ENCODE measurements around the gene FOXP1. TPM values are rescaled to one million over a fixed set of nuclear protein-coding genes. Genes with fewer than 3 reads are reported as not detected.

The FOXP1 gene
- total RNA-seq, 1 donor from 2014 or later: 107 TPM

GRCh38 chr3:71542521-71543370 is 40.8 kb downstream of the FOXP1 start:
- Histone ChIP-seq H3K4me1 (ENCODE audit: insufficient read depth, low read length) (peaks cover 37% of the 10 kb centered on the region), H3K9ac (ENCODE audit: low read length) (peak overlapping the region; percentile 48), H3K9me3 (ENCODE audit: insufficient read depth, low read depth, low read length) (no peaks in the 10 kb centered on the region), H3K79me2 (ENCODE audit: insufficient read depth, low read length) (peaks cover 74% of the 10 kb centered on the region), H3K4me2 (ENCODE audit: low read length) (peak overlapping the region; percentile 71), H3K27me3 (ENCODE audit: insufficient read depth, low read length) (no peaks in the 10 kb centered on the region), H3K4me3 (ENCODE audit: insufficient read depth, low read depth, low read length) (peak overlapping the region; percentile 3), H4K20me1 (ENCODE audit: insufficient read depth, low read length) (peaks cover 6% of the 10 kb centered on the region), H2AFZ (ENCODE audit: low read depth, low read length) (peak overlapping the region; percentile 16), H3K36me3 (ENCODE audit: insufficient read depth, low read length) (peaks cover 5% of the 10 kb centered on the region), H3K27ac (ENCODE audit: low read depth, low read length) (peak overlapping the region; percentile 60)
- Mint-ChIP-seq H3K27me3 (ENCODE audit: low read depth, unreplicated experiment) (no peaks in the 10 kb centered on the region), H3K36me3 (ENCODE audit: low read depth, unreplicated experiment) (peaks cover 8% of the 10 kb centered on the region), H3K4me1 (ENCODE audit: low read depth, unreplicated experiment) (peaks cover 50% of the 10 kb centered on the region), H3K4me3 (ENCODE audit: unreplicated experiment) (peak overlapping the region; percentile 29), H3K9me3 (ENCODE audit: unreplicated experiment) (no peaks in the 10 kb centered on the region), H3K27ac (ENCODE audit: unreplicated experiment) (peak overlapping the region; percentile 97)
- peak; percentile 97 for FAIRE-seq
- no peak for TF ChIP-seq EZH2 (IDR thresholded peaks at IDR 0.05; ENCODE audit: insufficient read depth, low read length)
- TF ChIP-seq, protein P1, sequence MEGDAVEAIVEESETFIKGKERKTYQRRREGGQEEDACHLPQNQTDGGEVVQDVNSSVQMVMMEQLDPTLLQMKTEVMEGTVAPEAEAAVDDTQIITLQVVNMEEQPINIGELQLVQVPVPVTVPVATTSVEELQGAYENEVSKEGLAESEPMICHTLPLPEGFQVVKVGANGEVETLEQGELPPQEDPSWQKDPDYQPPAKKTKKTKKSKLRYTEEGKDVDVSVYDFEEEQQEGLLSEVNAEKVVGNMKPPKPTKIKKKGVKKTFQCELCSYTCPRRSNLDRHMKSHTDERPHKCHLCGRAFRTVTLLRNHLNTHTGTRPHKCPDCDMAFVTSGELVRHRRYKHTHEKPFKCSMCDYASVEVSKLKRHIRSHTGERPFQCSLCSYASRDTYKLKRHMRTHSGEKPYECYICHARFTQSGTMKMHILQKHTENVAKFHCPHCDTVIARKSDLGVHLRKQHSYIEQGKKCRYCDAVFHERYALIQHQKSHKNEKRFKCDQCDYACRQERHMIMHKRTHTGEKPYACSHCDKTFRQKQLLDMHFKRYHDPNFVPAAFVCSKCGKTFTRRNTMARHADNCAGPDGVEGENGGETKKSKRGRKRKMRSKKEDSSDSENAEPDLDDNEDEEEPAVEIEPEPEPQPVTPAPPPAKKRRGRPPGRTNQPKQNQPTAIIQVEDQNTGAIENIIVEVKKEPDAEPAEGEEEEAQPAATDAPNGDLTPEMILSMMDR (IDR thresholded peaks at IDR 0.05; ENCODE audit: insufficient read depth, low read depth, low read length): no peak
- peak; percentile 94 for DNase-seq (ENCODE audit: low read depth)

DNA sequence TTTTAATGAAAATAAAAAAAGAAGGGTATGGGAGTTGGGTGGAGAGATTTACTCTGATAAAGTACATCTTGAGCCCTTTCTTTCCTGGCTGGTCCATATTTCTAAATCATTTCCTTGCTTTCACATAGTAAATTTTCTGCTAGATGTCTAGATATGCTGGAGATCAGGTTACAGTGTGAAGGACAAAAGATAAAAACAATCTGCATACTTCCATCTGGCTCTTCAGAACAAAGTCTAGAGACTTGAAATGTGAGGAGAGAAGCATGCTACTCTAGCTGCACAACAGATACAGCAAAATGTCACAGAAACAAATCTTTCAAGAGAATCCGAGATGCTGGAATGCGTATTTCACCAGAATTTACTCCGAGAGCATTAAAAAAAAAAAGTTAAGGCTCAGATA is 42.2 kb downstream of the FOXP1 start:
- no peaks in the 10 kb centered on the region for H3K9me3 ChIP-seq (ENCODE audit: insufficient read depth, low read depth, low read length)
- Mint-ChIP-seq H3K27me3 (ENCODE audit: low read depth, unreplicated experiment) (no peaks in the 10 kb centered on the region), H3K9me3 (ENCODE audit: unreplicated experiment) (no peaks in the 10 kb centered on the region), H3K4me1 (ENCODE audit: low read depth, unreplicated experiment) (peaks cover 58% of the 10 kb centered on the region), H3K27ac (ENCODE audit: unreplicated experiment) (peak overlapping the region; percentile 1), H3K36me3 (ENCODE audit: low read depth, unreplicated experiment) (peaks cover 2% of the 10 kb centered on the region), H3K4me3 (ENCODE audit: unreplicated experiment) (no peak overlapping the region)
- H3K36me3 ChIP-seq (ENCODE audit: insufficient read depth, low read length): peaks cover 1% of the 10 kb centered on the region
- DNase-seq (ENCODE audit: low read depth) (no peak), FAIRE-seq (peak; percentile 84)
- H3K79me2 ChIP-seq (ENCODE audit: insufficient read depth, low read length): peaks cover 59% of the 10 kb centered on the region
- peak overlapping the region; percentile 20 for H3K4me2 ChIP-seq (ENCODE audit: low read length)
- H3K27ac ChIP-seq (ENCODE audit: low read depth, low read length): peak overlapping the region; percentile 29
- peaks cover 51% of the 10 kb centered on the region for H3K4me1 ChIP-seq (ENCODE audit: insufficient read depth, low read length)
- no peaks in the 10 kb centered on the region for H4K20me1 ChIP-seq (ENCODE audit: insufficient read depth, low read length)
- no peak for TF ChIP-seq EZH2 (IDR thresholded peaks at IDR 0.05; ENCODE audit: insufficient read depth, low read length)
- TF ChIP-seq, protein P1 (IDR thresholded peaks at IDR 0.05; ENCODE audit: insufficient read depth, low read depth, low read length): no peak
- no peak overlapping the region for H3K9ac ChIP-seq (ENCODE audit: low read length)
- no peak overlapping the region for H2AFZ ChIP-seq (ENCODE audit: low read depth, low read length)
- no peaks in the 10 kb centered on the region for H3K27me3 ChIP-seq (ENCODE audit: insufficient read depth, low read length)
- no peak overlapping the region for H3K4me3 ChIP-seq (ENCODE audit: insufficient read depth, low read depth, low read length)

GRCh38 chr3:71537211-71537611 is 46.3 kb downstream of the FOXP1 start:
- Mint-ChIP-seq H3K36me3 (ENCODE audit: low read depth, unreplicated experiment) (peaks cover 17% of the 10 kb centered on the region), H3K27me3 (ENCODE audit: low read depth, unreplicated experiment) (no peaks in the 10 kb centered on the region), H3K4me3 (ENCODE audit: unreplicated experiment) (peak overlapping the region; percentile 2), H3K4me1 (ENCODE audit: low read depth, unreplicated experiment) (peaks cover 70% of the 10 kb centered on the region), H3K27ac (ENCODE audit: unreplicated experiment) (peak overlapping the region; percentile 96), H3K9me3 (ENCODE audit: unreplicated experiment) (no peaks in the 10 kb centered on the region)
- peak; percentile 99 for DNase-seq (ENCODE audit: low read depth)
- Histone ChIP-seq H3K4me3 (ENCODE audit: insufficient read depth, low read depth, low read length) (no peak overlapping the region), H3K36me3 (ENCODE audit: insufficient read depth, low read length) (no peaks in the 10 kb centered on the region), H3K4me1 (ENCODE audit: insufficient read depth, low read length) (peaks cover 63% of the 10 kb centered on the region), H3K9me3 (ENCODE audit: insufficient read depth, low read depth, low read length) (no peaks in the 10 kb centered on the region), H3K79me2 (ENCODE audit: insufficient read depth, low read length) (peaks cover 69% of the 10 kb centered on the region), H3K4me2 (ENCODE audit: low read length) (peak overlapping the region; percentile 81), H3K27ac (ENCODE audit: low read depth, low read length) (peak overlapping the region; percentile 93), H3K9ac (ENCODE audit: low read length) (peak overlapping the region; percentile 78), H2AFZ (ENCODE audit: low read depth, low read length) (no peak overlapping the region), H3K27me3 (ENCODE audit: insufficient read depth, low read length) (no peaks in the 10 kb centered on the region), H4K20me1 (ENCODE audit: insufficient read depth, low read length) (no peaks in the 10 kb centered on the region)
- FAIRE-seq: peak; percentile 97
- TF ChIP-seq EZH2 (IDR thresholded peaks at IDR 0.05; ENCODE audit: insufficient read depth, low read length): no peak
- TF ChIP-seq, protein P1 (IDR thresholded peaks at IDR 0.05; ENCODE audit: insufficient read depth, low read depth, low read length): no peak

Data from astrocyte (in vitro differentiated cells and primary cell).